ENCODE results near the gene FAM53B.

The FAM53B gene

GRCh38 chr10:124605001-124605370 is 139.2 kb downstream of the FAM53B start:
- H3K4me3 Mint-ChIP-seq: peak overlapping the region; percentile 35 to 63
- H3K27me3 Mint-ChIP-seq: no peaks in the 10 kb centered on the region
- no peaks in the 10 kb centered on the region for H3K9me3 Mint-ChIP-seq
- H3K4me1 Mint-ChIP-seq: peaks cover 58 to 98% of the 10 kb centered on the region in 2 donors
- ATAC-seq (replicated peaks): no peak
- DNase-seq: no peak
- H3K27ac Mint-ChIP-seq: peak overlapping the region; percentile 93
- peaks cover 8 to 9% of the 10 kb centered on the region in 2 donors for H3K36me3 Mint-ChIP-seq

- Mint-ChIP-seq H3K27ac (peak overlapping the region; percentile 93), H3K4me1 (peaks cover 59 to 98% of the 10 kb centered on the region in 2 donors), H3K27me3 (no peaks in the 10 kb centered on the region), H3K4me3 (peak overlapping the region in 1 of 2 donors; percentile 22), H3K36me3 (peaks cover 4 to 7% of the 10 kb centered on the region in 2 donors), H3K9me3 (no peaks in the 10 kb centered on the region)
- ATAC-seq (replicated peaks) (no peak), DNase-seq (no peak)
Observed at GRCh38 chr10:124604214-124605000, 139.8 kb downstream of the FAM53B start.

- Mint-ChIP-seq H3K36me3 (peaks cover 5 to 7% of the 10 kb centered on the region in 2 donors), H3K9me3 (no peaks in the 10 kb centered on the region), H3K4me3 (no peak overlapping the region), H3K27me3 (no peaks in the 10 kb centered on the region), H3K27ac (peak overlapping the region; percentile 59), H3K4me1 (peaks cover 66 to 100% of the 10 kb centered on the region in 2 donors)
- ATAC-seq (replicated peaks) (no peak), DNase-seq (no peak)
Observed at GRCh38 chr10:124603376-124604213, 140.6 kb downstream of the FAM53B start.

- Mint-ChIP-seq H3K4me1 (peaks cover 73 to 100% of the 10 kb centered on the region in 2 donors), H3K27me3 (no peaks in the 10 kb centered on the region), H3K36me3 (peaks cover 7% of the 10 kb centered on the region in 2 donors), H3K9me3 (no peaks in the 10 kb centered on the region), H3K4me3 (peak overlapping the region in 1 of 2 donors; percentile 32), H3K27ac (peak overlapping the region; percentile 47)
- no peak for ATAC-seq (replicated peaks)
- no peak for DNase-seq
Observed at GRCh38 chr10:124602646-124603365, 141.4 kb downstream of the FAM53B start.

GRCh38 chr10:124602121-124602561 is 142.0 kb downstream of the FAM53B start:
- Mint-ChIP-seq H3K27me3 (no peaks in the 10 kb centered on the region), H3K9me3 (no peaks in the 10 kb centered on the region), H3K4me3 (peak overlapping the region; percentile 57 to 72), H3K27ac (peak overlapping the region; percentile 70), H3K4me1 (peaks cover 76 to 100% of the 10 kb centered on the region in 2 donors), H3K36me3 (peaks cover 7% of the 10 kb centered on the region in 2 donors)
- DNase-seq (no peak), ATAC-seq (replicated peaks) (peak in 1 of 2 donors; percentile 1)

- H3K27me3 Mint-ChIP-seq: no peaks in the 10 kb centered on the region
- peaks cover 7% of the 10 kb centered on the region in 2 donors for H3K36me3 Mint-ChIP-seq
- ATAC-seq (replicated peaks): peak; percentile 84 to 88
- DNase-seq: peak; percentile 80
- H3K27ac Mint-ChIP-seq: peak overlapping the region; percentile 70
- no peaks in the 10 kb centered on the region for H3K9me3 Mint-ChIP-seq
- peak overlapping the region; percentile 57 to 72 for H3K4me3 Mint-ChIP-seq
- peaks cover 75 to 100% of the 10 kb centered on the region in 2 donors for H3K4me1 Mint-ChIP-seq
Observed at GRCh38 chr10:124601431-124602120, 142.6 kb downstream of the FAM53B start.

GRCh38 chr10:124601016-124601415 is 143.2 kb downstream of the FAM53B start:
- peaks cover 7% of the 10 kb centered on the region in 2 donors for H3K36me3 Mint-ChIP-seq
- ATAC-seq (replicated peaks): peak; percentile 31 to 41
- H3K27ac Mint-ChIP-seq: peak overlapping the region; percentile 70

GRCh38 chr10:124600051-124600880 is 143.9 kb downstream of the FAM53B start:
- H3K4me3 Mint-ChIP-seq: peak overlapping the region; percentile 28 to 57
- H3K36me3 Mint-ChIP-seq: peaks cover 4 to 8% of the 10 kb centered on the region in 2 donors
- DNase-seq (no peak), ATAC-seq (replicated peaks) (no peak)
- H3K9me3 Mint-ChIP-seq: peaks cover 0 to 1% of the 10 kb centered on the region in 2 donors
- H3K4me1 Mint-ChIP-seq: peaks cover 73 to 99% of the 10 kb centered on the region in 2 donors
- peak overlapping the region; percentile 70 for H3K27ac Mint-ChIP-seq
- H3K27me3 Mint-ChIP-seq: no peaks in the 10 kb centered on the region

More at GRCh38 chr10:124601016-124601415, 143.2 kb downstream of the FAM53B start:
- Mint-ChIP-seq H3K4me3 (peak overlapping the region; percentile 57 to 72), H3K4me1 (peaks cover 76 to 100% of the 10 kb centered on the region in 2 donors), H3K27me3 (no peaks in the 10 kb centered on the region), H3K9me3 (no peaks in the 10 kb centered on the region)
- DNase-seq: no peak

- peak overlapping the region; percentile 70 for H3K27ac Mint-ChIP-seq
- H3K36me3 Mint-ChIP-seq: peaks cover 3 to 6% of the 10 kb centered on the region in 2 donors
- H3K4me3 Mint-ChIP-seq: no peak overlapping the region
- peaks cover 0 to 1% of the 10 kb centered on the region in 2 donors for H3K9me3 Mint-ChIP-seq
- no peaks in the 10 kb centered on the region for H3K27me3 Mint-ChIP-seq
- ATAC-seq (replicated peaks): no peak
- DNase-seq: no peak
- H3K4me1 Mint-ChIP-seq: peaks cover 72 to 97% of the 10 kb centered on the region in 2 donors
Observed at GRCh38 chr10:124599588-124600050, 144.6 kb downstream of the FAM53B start.

- no peak for ATAC-seq (replicated peaks)
- H3K27me3 Mint-ChIP-seq: no peaks in the 10 kb centered on the region
- peak overlapping the region in 1 of 2 donors; percentile 15 for H3K4me3 Mint-ChIP-seq
- peaks cover 0 to 1% of the 10 kb centered on the region in 2 donors for H3K9me3 Mint-ChIP-seq
- DNase-seq: no peak
- H3K4me1 Mint-ChIP-seq: peaks cover 67 to 97% of the 10 kb centered on the region in 2 donors
- peaks cover 1 to 6% of the 10 kb centered on the region in 2 donors for H3K36me3 Mint-ChIP-seq
- H3K27ac Mint-ChIP-seq: peak overlapping the region; percentile 33
Observed at GRCh38 chr10:124598773-124599587, 145.2 kb downstream of the FAM53B start.

- peaks cover 0 to 1% of the 10 kb centered on the region in 2 donors for H3K9me3 Mint-ChIP-seq
- H3K27me3 Mint-ChIP-seq: no peaks in the 10 kb centered on the region
- DNase-seq: no peak
- peaks cover 1 to 6% of the 10 kb centered on the region in 2 donors for H3K36me3 Mint-ChIP-seq
- ATAC-seq (replicated peaks): no peak
- H3K4me1 Mint-ChIP-seq: peaks cover 65 to 91% of the 10 kb centered on the region in 2 donors
- H3K27ac Mint-ChIP-seq: no peak overlapping the region
- H3K4me3 Mint-ChIP-seq: no peak overlapping the region
Observed at GRCh38 chr10:124598196-124598595, 146.0 kb downstream of the FAM53B start.

- Mint-ChIP-seq H3K27me3 (no peaks in the 10 kb centered on the region), H3K4me1 (peaks cover 65 to 91% of the 10 kb centered on the region in 2 donors), H3K27ac (no peak overlapping the region), H3K36me3 (peaks cover 1 to 6% of the 10 kb centered on the region in 2 donors), H3K4me3 (no peak overlapping the region), H3K9me3 (peaks cover 0 to 1% of the 10 kb centered on the region in 2 donors)
- no peak for ATAC-seq (replicated peaks)
- no peak for DNase-seq
Observed at GRCh38 chr10:124597846-124598165, 146.4 kb downstream of the FAM53B start.
